ENCODE results near the gene ZNF705A.
"Not testable (repeated sequence)": the region's sequence is repeated elsewhere in the genome, so short reads cannot be mapped to it uniquely, and the experiment has no call there.

DNA sequence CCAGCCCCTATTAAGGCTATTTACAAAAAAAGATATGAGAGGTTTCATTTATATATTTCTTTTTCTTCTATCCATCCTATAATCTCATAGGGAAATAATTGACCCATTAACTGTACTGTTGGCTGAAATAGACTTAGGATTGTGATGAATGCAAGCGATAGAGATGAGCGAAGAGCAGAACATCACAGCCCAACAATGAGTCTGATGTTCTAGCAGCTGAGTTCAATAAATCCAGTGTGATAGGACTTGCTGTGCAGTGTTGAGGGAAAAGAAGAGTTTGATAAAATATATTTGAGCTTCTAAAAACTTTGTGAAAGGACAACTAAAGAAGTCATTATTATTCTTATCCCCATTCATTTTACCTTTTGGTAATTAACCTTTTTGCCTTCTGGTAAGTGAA is 16.1 kb downstream of the ZNF705A start:
- TF ChIP-seq, protein P1, sequence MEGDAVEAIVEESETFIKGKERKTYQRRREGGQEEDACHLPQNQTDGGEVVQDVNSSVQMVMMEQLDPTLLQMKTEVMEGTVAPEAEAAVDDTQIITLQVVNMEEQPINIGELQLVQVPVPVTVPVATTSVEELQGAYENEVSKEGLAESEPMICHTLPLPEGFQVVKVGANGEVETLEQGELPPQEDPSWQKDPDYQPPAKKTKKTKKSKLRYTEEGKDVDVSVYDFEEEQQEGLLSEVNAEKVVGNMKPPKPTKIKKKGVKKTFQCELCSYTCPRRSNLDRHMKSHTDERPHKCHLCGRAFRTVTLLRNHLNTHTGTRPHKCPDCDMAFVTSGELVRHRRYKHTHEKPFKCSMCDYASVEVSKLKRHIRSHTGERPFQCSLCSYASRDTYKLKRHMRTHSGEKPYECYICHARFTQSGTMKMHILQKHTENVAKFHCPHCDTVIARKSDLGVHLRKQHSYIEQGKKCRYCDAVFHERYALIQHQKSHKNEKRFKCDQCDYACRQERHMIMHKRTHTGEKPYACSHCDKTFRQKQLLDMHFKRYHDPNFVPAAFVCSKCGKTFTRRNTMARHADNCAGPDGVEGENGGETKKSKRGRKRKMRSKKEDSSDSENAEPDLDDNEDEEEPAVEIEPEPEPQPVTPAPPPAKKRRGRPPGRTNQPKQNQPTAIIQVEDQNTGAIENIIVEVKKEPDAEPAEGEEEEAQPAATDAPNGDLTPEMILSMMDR (IDR thresholded peaks at IDR 0.05 in 4 of 5, conservative IDR thresholded peaks at IDR 0.05 in 1 of 5) = not testable (repeated sequence)
- TF ChIP-seq POLR2A (IDR thresholded peaks at IDR 0.05) = not testable (repeated sequence)
